Kidney capillary endothelial cell (primary cell): ENCODE results near the gene LDLRAD4.
A peak's percentile ranks its signal among the peaks of the same experiment; 100 is the strongest.
"Not testable (repeated sequence)": the region's sequence is repeated elsewhere in the genome, so short reads cannot be mapped to it uniquely, and the experiment has no call there.

ENCODE experiments used
- DNase-seq: peaks from one replicate; pipeline ENCODE4 v3.0.0-alpha.2; 2018; ENCODE audit warnings: low spot score

Gene LDLRAD4

DNA sequence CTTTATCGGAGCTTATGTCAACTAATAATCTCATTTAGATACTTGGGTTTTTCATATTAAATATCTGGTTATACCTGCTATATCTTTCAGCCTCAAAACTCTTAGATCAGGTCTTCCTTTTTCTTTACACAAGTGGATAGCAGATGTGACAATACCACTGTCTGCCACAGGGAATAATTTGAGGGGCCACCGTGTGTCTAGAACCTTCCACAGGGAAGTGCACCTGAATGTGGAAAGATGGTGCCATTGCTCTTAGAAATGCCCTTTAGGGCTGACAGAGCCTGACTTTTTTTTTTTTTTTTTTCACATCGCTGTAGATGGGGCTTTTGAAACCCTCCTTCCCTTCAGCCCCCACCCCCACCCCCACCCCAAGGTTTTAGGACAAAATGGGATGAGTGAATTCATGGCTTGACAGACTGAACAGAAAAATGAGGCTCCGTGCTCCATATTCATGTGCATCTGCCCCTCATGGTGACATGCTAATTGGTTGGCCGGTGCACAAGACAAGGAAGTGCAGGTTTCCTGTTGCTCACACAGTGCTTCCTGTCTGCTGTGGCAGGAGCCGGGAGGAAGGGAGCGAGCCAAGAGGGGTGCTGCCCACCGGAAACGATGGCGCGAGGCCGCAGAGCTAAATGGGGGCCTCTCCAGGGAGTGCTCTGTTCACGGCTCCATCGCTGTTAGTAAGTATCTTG is 246.0 kb downstream of the LDLRAD4 start:
- peak; percentile 91 for DNase-seq

DNA sequence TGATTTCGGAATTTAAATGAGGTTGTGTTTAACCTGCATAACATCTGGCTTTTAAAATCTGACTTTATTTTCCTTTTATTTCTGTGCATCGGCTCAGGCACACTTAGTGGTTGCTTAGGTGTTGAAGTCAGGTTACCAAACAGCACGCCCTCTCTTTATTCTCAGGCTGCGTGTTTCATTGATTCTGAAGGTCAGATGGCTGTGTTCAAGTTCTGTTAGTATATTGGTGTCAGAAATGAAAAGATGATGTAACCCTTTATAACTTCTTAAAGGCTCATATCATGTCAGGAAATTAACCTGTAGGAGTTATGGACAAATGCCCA is 246.5 kb downstream of the LDLRAD4 start:
- peak; percentile 46 for DNase-seq

DNA sequence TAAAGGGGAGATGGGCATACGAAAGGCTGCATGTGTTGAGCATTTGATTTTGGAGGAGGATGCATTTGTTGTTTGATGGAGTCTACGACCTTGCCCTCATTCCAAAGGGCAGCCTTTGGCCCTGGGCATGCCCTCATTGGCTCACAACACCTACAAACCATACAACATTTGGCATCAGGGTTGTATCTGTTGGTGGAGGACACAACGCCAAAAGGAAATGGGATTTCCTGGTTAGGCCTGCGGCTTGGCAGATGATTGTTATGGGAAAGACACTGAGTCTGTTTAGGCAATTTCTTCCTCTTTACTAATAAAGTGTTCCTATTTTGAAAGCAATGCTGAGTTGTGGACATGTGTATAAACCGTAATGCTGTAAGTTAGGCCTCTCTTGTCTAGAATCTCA is 246.9 kb downstream of the LDLRAD4 start:
- peak; percentile 40 for DNase-seq

DNA sequence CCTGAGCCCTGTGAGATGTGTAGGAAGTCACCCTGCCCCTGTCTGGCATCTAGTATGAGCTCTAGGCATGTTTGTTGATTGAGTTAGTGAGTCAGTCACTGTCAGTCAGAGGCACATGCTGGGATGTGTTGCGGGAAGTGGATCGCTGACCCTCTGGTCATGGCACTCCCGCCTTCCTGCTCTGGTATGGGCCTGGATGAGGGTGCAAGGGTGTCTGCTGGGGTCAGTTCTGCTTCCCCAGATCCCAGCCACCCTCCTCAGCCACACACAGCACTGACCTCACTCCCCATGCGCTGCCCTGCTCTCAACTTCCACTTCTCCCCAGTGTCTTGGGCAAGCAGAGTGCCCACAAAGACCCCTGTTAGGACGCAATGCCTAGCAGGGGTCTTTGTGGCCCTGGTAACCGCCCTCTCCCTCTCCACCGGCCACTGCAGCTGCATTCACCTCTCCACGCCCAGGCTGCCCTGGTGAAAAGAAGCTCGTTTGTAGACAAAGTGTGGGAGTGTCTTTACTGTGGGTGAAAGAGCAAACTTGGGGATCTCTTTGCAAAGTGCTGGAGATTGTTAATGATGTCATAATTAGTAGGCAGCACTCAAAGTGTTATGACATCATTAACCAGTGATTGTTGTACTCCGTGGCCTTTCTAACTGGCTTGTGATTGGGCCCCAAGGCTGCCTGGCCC is 252.1 kb downstream of the LDLRAD4 start:
- DNase-seq = no peak

DNA sequence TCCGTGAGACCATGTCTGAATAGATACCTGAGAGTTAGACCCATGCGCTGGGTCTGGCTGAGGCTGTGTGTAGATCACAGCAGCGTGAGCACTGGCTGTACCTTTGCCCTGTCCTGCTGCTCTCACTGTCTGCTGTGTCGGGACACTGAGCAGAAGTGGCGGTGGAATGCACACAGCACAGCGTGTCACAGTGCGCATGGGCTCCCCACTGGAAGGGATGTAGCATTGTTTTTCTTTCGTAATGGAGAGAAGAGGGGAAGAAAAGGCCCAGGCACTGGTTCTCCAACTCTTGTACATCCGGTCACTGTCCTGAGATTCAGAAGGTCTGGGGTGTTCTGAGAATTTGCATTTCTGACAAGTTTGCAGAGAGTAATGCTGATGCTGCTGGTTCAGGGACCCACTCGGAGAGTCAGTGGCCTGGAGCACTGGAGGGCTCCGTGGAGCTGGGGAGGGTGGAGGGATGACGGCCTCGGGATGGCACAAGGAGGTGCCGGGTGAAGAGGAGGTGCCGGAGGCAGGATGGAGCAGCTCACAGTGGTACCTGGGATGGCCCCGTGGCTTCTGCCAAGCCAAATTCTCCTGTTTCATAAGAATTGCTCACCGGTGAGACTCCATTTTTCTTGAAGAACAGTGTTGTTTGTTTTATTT is 252.8 kb downstream of the LDLRAD4 start:
- DNase-seq = no peak

DNA sequence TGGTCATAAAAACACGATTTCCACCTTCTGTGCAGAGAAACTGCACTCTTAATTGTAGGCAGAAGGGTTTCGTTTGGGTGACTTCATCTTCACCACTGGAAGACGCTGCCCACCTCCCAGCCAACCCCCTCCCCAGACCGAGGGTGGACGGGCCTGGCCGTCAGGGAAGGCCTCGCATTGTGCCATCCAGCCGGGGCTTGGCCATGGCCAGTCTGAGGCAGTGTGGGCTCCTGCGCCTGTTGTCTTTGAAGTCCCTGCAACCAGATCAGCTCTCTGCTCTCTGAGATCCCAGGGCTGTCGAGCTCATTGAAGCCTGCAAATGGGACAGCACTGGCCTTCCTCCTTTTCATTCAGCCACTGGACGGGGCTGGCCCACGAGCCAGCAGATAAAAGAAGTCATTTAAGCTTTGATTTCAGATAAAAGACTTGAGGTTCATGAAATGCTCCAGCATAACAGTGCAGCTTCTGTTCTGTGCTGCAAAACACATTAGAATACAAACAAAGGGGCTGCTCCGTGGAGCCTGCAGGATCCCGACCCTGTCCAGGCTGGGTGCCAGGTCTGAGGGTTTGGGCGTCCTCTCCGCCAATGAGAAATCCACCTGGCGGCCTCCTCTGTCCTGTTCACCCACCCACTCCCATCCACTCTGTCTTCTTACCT is 253.5 kb downstream of the LDLRAD4 start:
- no peak for DNase-seq

DNA sequence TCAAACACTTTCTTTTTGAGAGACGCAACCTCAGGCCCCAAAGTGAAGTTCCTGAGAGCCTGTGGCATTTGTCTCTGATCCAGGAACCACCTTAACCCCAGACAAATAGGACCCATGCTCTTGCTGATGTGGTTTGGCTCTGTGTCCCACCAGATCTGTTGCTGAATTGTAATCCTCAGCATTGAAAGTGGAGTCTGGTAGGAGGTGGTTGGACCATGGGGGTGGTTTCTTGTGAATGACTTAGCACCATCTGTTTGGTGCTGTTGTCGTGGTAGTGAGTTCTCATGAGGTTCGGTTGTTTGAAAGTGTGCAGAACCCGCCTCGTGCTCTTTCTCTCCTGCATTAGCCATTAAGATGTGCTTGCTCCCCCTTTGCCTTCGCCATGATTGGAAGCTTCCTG is 255.2 kb downstream of the LDLRAD4 start:
- DNase-seq = no peak

DNA sequence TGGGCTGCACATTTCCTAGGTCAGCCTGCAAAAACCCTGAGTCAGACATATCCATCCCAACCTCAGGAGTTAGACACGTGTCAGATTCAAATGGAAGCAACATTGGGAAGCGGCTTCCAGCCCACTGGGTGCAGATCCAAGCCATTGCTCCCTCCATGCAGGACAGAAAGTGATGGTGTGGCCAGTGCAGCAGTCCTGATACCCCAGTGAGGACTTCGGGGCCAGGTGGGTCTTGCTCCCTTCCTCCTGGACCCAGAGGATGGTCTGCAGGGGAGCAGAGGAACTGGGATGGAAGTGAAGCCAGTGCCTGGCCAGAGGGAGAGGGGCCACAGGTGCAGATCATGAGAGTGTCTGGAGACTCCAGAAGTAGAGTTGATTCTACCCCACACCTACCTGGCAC is 255.8 kb downstream of the LDLRAD4 start:
- DNase-seq = no peak

DNA sequence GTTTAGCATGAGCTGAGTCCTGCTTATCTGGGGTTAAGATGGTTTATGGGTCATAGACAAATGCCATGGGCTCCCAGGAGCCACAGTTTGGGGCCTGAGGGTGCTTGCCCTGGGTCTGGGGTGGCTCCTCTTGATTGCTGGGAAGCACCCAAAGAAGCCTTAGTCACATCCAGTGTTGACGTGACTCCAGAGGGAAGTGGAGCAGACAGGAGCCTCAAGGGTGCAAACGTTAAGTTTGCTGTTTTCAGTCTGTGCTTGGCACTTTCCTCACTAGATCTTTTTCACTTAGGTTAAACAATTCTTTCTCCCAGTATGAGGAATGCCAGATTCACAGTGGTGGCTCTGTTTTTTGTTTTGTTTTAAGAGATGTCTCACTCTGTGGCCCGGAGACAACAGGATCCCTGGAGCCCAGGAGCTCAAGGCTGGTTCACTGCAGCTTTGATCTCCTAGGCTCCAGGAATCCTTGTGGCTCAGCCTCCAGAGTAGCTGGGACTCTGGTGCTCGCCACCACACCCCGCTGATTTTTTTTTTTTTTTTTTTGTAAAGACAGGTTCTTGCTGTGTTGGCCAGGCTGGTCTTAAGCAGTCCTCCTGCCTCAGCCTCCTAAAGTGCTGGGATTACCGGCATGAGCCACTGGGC is 256.5 kb downstream of the LDLRAD4 start:
- no peak for DNase-seq

DNA sequence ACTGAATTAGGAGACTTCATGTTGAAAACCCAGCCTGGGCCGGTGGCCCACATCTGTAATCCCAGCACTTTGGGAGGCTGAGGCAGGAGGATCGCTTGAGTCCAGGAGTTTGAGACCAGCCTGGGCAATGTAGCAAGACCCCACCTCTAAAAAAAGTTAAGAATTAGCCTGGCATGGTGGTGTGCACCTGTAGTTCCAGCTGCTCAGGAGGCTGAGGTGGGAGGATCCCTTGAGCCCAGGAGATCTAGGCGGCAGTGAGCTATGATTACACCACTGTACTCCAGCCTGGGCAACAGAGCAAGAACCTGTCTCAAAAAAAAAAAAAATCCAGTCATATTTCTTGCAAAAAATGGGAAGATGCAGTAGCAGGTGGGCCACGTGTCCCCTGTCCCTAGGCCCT is 257.8 kb downstream of the LDLRAD4 start:
- DNase-seq = not testable (repeated sequence)

DNA sequence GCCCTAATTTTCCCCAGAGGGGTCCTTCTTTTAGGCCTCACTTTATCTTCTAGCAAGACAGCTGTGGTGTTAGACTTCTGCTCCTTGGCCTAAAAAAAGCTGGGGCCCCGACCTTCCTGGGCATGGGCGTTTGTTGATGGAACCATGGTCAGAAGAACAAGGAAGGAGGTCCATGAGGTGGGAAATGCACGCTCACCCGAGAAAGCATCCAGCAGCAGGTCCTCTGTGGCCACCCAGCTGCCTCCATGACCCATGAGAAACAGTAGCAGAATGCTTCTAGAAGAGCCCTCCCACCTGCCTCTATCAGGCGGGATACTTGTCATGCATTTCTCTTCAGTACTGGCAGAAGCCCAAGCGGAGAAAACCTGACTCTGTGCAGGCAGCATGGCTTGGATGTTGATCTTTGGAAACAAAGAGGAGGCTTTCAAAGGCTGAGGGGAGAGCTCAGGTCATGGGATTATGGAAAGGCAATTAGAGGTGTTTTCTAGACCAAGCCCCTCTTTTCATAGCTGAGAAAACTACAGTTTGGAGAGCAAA is 258.7 kb downstream of the LDLRAD4 start:
- no peak for DNase-seq

DNA sequence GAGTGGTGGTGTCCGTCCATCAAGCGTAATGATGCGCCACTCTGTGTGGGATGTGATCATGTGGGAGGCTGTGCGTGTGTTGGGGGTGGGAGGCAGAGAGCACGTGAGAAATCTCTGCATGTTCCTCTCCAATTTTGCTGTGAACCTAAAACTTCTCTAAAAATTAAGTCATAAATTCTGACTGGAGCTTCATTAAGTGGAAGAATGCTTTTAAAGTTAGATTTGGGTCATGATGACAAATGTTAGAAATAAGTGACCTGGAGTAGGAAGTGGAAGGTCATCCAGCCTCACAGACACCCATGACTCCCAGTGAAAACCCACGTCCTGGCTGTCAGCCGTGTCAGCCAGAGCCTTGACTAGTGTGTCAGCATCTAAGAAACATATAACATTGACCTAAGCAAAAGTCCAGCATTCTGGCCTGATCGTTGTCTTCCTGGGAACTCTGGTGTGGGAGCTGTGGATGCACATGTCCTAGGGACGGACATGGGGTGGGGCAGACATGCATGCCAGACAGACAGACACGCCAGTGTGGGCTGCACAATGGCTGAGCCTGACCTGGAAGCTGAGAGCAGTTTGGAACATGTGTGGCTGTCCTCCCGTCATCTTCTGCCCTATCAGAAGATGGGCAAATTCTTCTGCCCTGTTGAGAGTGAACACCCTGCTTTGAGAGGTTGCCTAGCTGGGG is 262.2 kb downstream of the LDLRAD4 start:
- no peak for DNase-seq

DNA sequence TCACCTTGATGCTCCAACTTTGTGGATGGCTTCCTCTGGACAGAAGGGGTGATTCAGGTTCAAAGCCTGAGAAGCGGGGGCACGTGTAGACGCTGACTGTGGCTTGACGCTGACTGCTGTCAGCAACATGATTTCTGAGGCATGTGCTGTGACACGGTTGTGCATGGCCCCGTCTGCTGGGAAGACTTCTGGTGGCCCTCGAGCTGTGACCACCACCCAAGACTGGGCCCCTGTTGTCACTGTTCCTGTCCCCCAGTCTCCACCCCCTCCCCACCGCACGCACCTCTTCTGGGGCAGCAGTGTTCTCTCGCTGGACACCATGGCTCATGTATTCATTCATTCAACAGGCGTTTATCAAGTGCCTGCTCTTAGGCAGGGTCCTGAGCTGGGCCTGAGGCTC is 262.8 kb downstream of the LDLRAD4 start:
- no peak for DNase-seq

DNA sequence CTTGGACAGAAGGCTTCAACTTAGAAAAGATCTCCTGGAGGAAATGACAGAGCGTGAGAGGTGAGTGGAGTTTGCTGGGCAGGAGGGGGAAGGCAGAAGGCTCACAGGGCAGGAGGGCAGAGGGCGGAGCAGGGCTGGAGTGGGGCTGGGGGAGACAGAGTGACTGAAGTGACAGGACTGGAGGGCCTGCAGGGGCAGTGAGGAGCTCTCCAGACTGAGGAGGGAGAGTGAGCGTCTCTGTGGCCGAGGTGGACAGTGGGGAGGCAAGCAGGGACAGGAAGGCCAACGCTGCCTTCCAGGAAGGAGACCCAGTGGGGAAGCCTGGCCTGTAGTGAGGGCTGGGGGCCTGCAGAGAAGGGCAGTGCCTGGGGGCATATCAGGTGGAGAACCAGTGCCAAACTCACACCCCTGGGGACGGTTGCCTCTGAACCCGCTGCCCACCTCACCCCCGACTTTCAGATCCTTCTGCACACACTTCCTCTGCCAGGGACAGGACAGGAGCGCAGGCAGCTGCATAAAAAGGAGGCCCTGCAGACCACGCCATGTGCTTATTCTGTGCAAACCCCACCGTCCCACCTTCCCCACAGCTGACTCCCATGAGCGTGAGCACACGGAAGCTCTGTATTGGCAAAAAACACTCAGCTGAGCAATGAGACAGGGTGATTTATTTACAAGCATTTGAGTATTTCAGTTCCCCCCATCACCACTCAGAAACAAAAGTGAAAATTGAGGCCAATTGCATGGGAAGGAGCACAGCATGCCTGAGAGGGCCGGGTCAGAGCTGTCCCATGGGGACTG is 263.5 kb downstream of the LDLRAD4 start:
- DNase-seq = no peak

DNA sequence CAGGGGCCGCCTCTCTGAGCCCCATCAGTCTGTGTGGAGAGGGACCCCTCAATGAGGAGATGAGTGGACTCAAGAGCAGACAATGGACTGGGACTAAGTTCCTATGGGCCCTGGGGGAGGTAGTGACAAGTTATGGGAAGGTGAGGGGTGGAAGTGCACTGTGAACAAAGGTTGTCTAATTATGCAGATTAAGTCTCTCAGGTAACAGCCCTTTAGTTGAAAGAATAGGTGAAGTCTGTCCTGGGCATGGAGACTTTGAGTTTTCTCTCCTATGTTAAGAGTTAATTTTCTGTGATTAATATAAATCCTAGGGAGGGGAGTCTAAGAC is 264.0 kb downstream of the LDLRAD4 start:
- no peak for DNase-seq

DNA sequence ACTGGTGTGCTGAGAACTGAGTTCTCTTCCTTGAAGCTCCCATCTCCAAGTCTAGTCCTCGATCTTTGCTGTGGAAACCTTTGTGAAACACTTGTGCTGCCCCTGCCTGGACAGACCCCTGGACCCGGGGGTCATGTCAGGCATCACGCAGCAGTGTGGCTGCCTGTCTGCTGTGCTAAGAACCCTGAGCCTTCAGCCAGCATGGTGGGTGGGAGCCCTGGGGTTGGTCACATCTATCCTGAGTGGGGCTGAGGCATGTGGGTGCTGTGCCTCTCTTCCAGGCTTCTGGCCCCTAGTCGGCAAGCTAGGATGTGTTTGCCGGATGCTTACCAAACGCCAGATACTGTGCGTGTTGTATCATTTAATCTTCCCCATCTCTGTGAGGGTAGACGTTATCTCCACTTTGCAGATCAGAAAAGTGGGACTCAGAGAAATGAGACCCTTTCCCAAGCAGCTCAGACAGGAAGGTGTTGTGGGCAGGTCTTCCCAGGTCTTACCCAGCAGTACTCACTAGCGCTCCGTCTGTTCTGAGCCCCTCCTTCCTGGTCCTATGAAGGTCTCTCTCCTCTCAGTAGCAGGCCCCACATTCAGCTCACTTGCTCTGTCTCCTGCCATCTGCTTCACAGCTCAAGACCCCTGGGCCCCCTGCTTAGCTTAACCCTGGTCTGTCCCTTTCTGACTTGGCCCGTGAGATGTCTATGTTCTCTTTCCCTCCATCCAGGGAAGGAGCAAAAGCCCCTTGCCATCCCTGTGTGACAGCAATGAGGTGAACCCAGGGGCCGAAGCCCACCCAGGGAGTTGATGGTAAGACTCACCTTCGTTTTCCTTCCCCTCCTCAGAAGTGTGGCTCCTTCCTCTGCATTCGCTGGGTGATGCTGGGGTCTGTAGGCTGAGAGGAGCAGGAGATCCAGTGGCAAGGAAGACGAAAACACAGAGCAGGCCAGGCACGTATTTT is 265.0 kb downstream of the LDLRAD4 start:
- DNase-seq = no peak

DNA sequence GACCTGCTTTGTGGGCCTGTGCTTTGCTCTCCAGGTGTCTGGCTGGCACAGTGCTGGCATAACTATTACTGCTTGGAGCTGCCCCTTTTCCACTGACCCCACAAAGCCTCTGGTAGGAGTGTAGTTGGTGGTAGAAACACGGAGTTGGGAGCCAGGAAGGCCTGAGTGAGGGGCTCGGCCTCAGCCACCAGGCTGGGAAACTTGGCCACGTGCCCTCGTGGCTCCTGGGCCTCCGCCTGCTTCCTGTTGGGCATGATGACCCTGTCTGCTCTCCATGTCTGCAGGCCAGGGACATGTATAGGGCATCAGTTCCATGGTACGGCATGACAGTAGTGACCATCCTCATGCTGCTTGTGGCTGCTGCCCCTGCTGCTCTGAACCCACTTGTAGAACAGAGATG is 266.6 kb downstream of the LDLRAD4 start:
- DNase-seq = no peak

DNA sequence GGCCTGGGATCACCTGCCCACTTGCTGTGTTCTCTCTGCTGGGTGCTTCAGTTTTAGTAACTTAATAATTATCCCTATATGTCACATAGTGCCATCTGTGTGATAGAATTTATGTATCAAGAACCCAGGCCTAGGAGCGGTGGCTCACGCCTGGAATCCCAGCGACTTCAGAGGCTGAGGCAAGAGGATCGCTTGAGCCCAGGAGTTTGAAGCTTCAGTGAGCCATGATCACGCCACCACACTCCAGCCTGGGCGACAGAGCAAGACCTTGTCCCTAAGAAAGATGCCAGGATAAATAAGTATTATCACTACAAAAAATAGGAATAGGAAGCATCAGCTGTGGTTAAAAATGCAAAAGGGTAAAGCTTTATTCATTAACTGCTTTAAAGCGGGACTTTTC is 267.0 kb downstream of the LDLRAD4 start:
- DNase-seq = no peak

DNA sequence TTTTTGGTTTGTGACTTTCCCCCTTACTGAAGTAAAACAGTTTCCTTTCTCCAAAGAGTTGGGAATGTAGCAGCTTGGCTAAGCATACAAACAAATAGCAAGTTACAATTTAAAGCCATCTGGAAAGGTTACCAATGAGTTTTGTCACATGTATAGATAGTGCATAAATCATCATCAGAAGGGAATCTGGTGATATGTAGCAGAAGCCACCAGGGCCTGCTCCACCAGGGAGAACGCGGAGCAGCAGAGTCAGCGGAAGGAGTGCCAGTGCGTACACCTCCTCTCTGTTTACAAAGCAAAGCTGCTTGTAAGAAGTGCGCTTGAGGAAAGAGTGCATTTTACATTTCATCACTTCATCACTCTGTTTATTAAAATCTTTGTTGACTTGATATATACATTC is 267.7 kb downstream of the LDLRAD4 start:
- no peak for DNase-seq

DNA sequence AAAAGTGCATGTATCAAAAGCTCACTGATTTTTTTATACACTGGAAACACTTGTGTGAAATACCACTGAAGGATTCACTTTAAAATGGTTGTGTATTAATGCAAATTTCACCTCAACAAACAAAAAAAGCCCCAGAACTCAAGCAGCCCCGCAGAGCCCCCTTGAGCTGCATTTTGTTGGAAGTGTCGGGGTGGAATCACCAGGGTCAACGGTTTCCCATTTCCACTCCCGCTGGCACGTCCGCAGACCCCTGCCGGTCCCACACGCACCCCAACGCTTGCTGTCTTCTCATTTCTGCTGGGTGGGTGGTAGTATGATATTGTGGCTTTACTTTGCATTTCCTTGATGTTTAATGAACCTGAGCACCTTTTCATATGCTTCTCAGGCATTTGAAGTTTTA is 268.1 kb downstream of the LDLRAD4 start:
- DNase-seq = no peak
